Ishikawa (cell line): ENCODE measurements around the gene PSPN.

ENCODE experiments used
- CEBPB ChIP-seq: IDR thresholded peaks from 2 replicates; pipeline ENCODE4 v1.6.1; 2012
- CREB1 ChIP-seq: IDR thresholded peaks from 2 replicates; pipeline ENCODE4 v1.6.1; 2012; ENCODE audit warnings: low read depth
- EP300 ChIP-seq: IDR thresholded peaks from 2 replicates; pipeline ENCODE4 v1.6.1; 2012; ENCODE audit warnings: borderline replicate concordance
- FOXM1 ChIP-seq: IDR thresholded peaks from 2 replicates; pipeline ENCODE4 v1.6.1; 2012; ENCODE audit warnings: low read depth, borderline replicate concordance
- MAX ChIP-seq: IDR thresholded peaks from 2 replicates; pipeline ENCODE4 v1.6.1; 2012
- NFIC ChIP-seq: IDR thresholded peaks from 2 replicates; pipeline ENCODE4 v1.6.1; 2012
- RAD21 ChIP-seq: IDR thresholded peaks from 2 replicates; pipeline ENCODE4 v1.6.1; 2012; ENCODE audit warnings: low read depth
- REST ChIP-seq: IDR thresholded peaks from 2 replicates; pipeline ENCODE4 v1.6.1; 2012; ENCODE audit warnings: low read depth, mild to moderate bottlenecking
- TAF1 ChIP-seq: IDR thresholded peaks from 2 replicates; pipeline ENCODE4 v1.6.1; 2012; ENCODE audit warnings: low read depth, mild to moderate bottlenecking
- YY1 ChIP-seq: IDR thresholded peaks from 2 replicates; pipeline ENCODE4 v1.6.1; 2012; ENCODE audit warnings: low read depth

DNA sequence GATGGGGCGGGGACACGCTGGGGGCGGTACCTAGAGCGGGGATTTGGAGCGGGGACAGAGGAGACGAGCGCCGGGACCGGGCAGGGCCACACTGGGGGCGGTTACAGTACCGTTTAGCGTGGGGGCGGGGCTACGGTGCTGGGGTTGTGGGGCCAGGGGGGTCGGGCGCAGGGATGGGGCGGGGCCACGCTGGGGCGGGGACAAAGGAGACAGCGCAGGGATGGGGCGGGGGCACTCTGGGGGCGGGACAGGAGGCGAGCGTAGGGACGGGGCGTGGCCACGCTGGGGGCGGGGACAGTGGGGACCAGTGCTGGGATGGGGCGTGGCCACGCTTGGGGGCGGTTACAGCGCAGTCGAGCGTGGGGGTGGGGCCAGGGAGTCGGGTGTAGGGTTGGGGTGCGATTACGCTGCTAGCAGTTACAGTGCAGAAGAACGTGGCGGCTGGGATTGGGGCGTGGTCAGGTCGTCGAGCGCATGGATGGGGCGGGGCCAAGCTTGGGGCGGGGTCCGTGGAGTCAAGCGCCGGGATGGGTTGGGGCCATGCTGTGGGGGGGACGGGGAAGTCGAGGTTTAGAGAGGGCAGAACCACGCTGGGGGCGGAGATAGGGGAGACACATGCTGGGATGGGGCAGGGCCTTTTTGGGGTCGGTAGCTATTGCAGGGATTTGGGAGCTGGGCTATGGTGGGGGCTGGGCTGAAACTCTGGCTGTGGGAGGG is 2.5 kb downstream of the PSPN start:
- no peak for TF ChIP-seq EP300
- TF ChIP-seq CEBPB = no peak
- no peak for TF ChIP-seq REST
- TF ChIP-seq RAD21 = no peak
- TF ChIP-seq CREB1 = no peak; the same call in 1 of the 2 replicates
- no peak for TF ChIP-seq NFIC
- no peak for TF ChIP-seq FOXM1
- peak; percentile 44 for TF ChIP-seq MAX
- TF ChIP-seq YY1 = no peak
- no peak for TF ChIP-seq TAF1
